HepG2 (cell line): ENCODE measurements around the gene POLR3K.

Experiments
- CEBPB ChIP-seq: IDR thresholded peaks from 2 replicates; pipeline ENCODE4 v1.6.1; 2011; ENCODE audit warnings: low read depth, low read length, improper control_type of control experiment, borderline replicate concordance
- FOSL1 ChIP-seq: sonication (generic); formaldehyde crosslinking; IDR thresholded peaks from 2 replicates; pipeline ENCODE4 v1.9.0; 2021; ENCODE audit warnings: missing genetic modification reagents, borderline replicate concordance
- GFI1 ChIP-seq: sonication (generic); formaldehyde crosslinking; IDR thresholded peaks from 2 replicates; pipeline ENCODE4 v1.5.0; 2020; ENCODE audit warnings: missing genetic modification reagents, mild to moderate bottlenecking, borderline replicate concordance
- SMARCC2 ChIP-seq: fragments of 450-650 bp; IDR thresholded peaks from 2 replicates; pipeline ENCODE4 v1.6.1; 2017; ENCODE audit warnings: antibody characterized with exemption, mild to moderate bottlenecking
- SNAPC2 ChIP-seq: sonication (generic); formaldehyde crosslinking; IDR thresholded peaks from 2 replicates; pipeline ENCODE4 v1.8.1; 2022; ENCODE audit warnings: mild to moderate bottlenecking, missing genetic modification reagents
- TF ChIP-seq, protein P1 (sequence below): sonication (generic); formaldehyde crosslinking; IDR thresholded peaks from 2 replicates; pipeline ENCODE4 v1.5.0; 2020; ENCODE audit warnings: mild to moderate bottlenecking, missing genetic modification reagents, moderate library complexity
- TF ChIP-seq, protein P2 (sequence below): sonication (generic); formaldehyde crosslinking; IDR thresholded peaks from 2 replicates; pipeline ENCODE4 v1.4.0; 2020; ENCODE audit warnings: missing genetic modification reagents

DNA sequence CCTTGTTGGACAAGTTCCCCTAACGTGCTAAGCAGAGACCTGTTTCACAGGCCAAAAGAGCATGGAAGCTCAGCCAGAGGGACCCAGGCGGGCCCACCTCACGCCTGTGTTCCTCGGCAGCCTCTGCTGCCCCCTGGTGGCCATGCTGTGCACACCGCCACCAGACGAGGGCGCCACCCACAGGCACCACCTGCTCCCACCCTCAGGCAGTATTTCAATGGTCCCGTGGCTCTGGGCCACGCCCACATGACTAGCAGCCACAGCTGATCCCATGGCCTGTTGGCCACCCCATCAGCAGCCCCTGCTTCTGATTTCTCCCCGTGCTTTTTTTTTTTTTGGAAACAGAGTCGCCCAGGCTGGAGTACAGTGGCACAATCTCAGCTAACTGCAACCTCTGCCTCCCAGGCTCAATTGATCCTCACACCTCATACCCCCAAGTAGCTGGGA is 43.5 kb upstream of the POLR3K start:
- TF ChIP-seq FOSL1 (CRISPR knock-in tag) (no peak), SNAPC2 (CRISPR knock-in tag) (no peak), SMARCC2 (no peak), GFI1 (CRISPR knock-in tag) (no peak), CEBPB (no peak)
- TF ChIP-seq, protein P1, sequence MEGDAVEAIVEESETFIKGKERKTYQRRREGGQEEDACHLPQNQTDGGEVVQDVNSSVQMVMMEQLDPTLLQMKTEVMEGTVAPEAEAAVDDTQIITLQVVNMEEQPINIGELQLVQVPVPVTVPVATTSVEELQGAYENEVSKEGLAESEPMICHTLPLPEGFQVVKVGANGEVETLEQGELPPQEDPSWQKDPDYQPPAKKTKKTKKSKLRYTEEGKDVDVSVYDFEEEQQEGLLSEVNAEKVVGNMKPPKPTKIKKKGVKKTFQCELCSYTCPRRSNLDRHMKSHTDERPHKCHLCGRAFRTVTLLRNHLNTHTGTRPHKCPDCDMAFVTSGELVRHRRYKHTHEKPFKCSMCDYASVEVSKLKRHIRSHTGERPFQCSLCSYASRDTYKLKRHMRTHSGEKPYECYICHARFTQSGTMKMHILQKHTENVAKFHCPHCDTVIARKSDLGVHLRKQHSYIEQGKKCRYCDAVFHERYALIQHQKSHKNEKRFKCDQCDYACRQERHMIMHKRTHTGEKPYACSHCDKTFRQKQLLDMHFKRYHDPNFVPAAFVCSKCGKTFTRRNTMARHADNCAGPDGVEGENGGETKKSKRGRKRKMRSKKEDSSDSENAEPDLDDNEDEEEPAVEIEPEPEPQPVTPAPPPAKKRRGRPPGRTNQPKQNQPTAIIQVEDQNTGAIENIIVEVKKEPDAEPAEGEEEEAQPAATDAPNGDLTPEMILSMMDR (CRISPR knock-in tag), result peak; percentile 100
- TF ChIP-seq, protein P2, sequence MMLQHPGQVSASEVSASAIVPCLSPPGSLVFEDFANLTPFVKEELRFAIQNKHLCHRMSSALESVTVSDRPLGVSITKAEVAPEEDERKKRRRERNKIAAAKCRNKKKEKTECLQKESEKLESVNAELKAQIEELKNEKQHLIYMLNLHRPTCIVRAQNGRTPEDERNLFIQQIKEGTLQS (CRISPR knock-in tag), result no peak
